HG03196 (cell line): ENCODE measurements around the gene CDKL4.
A peak's percentile ranks its signal among the peaks of the same experiment; 100 is the strongest.
"Not testable (repeated sequence)": the region's sequence is repeated elsewhere in the genome, so short reads cannot be mapped to it uniquely, and the experiment has no call there.

Experiments
- ATAC-seq: cut with Tn5 transposase; IDR thresholded peaks from one replicate; pipeline ENCODE4 v1.9.1; 2021; ENCODE audit not compliant: unreplicated experiment

CDKL4 gene

GRCh38 chr2:39232141-39232540, 11.6 kb downstream of the CDKL4 start:
- ATAC-seq = no peak

GRCh38 chr2:39228413-39229209, 15.2 kb downstream of the CDKL4 start:
- ATAC-seq = no peak

- ATAC-seq = peak; percentile 78
Observed at GRCh38 chr2:39227628-39228412, 15.9 kb downstream of the CDKL4 start.

GRCh38 chr2:39225567-39225966, 18.2 kb downstream of the CDKL4 start:
- ATAC-seq = no peak

- ATAC-seq = no peak
Observed at GRCh38 chr2:39223909-39224308, 19.9 kb downstream of the CDKL4 start.

GRCh38 chr2:39221459-39221858, 22.3 kb downstream of the CDKL4 start:
- ATAC-seq = no peak

GRCh38 chr2:39220136-39220535, 23.6 kb downstream of the CDKL4 start:
- no peak for ATAC-seq

GRCh38 chr2:39218391-39218790, 25.4 kb downstream of the CDKL4 start:
- no peak for ATAC-seq

GRCh38 chr2:39217192-39217550, 26.6 kb downstream of the CDKL4 start:
- ATAC-seq = no peak

- peak; percentile 43 for ATAC-seq
Observed at GRCh38 chr2:39216346-39217191, 27.2 kb downstream of the CDKL4 start.

GRCh38 chr2:39215545-39215944, 28.2 kb downstream of the CDKL4 start:
- no peak for ATAC-seq

GRCh38 chr2:39213015-39213414, 30.8 kb downstream of the CDKL4 start:
- no peak for ATAC-seq

- ATAC-seq = no peak
Observed at GRCh38 chr2:39210846-39211245, 32.9 kb downstream of the CDKL4 start.

- ATAC-seq = no peak
Observed at GRCh38 chr2:39203382-39203781, 40.4 kb downstream of the CDKL4 start.

- ATAC-seq = no peak
Observed at GRCh38 chr2:39202639-39203369, 41.0 kb downstream of the CDKL4 start.

- ATAC-seq = not testable (repeated sequence)
Observed at GRCh38 chr2:39197003-39197402, 46.8 kb downstream of the CDKL4 start.

- no peak for ATAC-seq
Observed at GRCh38 chr2:39194686-39195085, 49.1 kb downstream of the CDKL4 start.

- no peak for ATAC-seq
Observed at GRCh38 chr2:39188960-39189494, 54.7 kb downstream of the CDKL4 start.

GRCh38 chr2:39183673-39184072, 60.1 kb downstream of the CDKL4 start:
- ATAC-seq = no peak

- ATAC-seq = no peak
Observed at GRCh38 chr2:39181297-39181696, 62.5 kb downstream of the CDKL4 start.
